ENCODE data around the gene DTX1.

DNA sequence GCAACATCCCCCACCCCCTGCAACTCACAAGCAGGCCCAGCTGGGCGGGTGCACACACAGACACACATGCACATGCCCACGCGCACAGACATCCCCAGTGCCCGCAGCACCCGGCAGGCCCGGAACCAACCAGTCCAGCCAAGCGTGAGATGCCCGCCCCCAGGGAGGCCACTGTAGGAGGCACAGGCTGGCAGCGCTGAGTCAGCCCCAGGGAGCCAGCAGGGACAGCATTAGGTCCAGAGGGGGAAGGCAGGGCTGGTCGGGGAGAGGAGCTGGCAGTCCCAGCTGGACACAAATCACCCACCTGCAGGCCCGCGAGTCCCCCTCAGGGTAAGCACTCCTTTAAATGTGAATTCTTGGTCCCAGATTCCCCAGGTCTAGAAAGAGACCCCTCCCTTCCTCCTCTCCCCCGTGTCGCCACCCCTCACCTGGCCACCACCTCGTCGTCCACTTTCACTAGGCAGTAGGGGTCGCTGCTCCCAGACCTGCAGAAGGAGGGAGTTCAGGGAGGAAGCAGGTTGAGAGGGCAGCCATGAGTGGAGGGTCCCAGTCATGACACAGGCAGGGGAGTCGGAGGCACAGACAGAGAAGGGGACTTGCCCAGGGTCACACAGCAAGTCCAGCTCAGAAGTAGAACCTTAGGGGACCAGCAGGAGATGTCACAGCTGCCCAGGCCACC, 74.1 kb downstream of the DTX1 start:
- TF ChIP-seq SP1 (IDR thresholded peaks at IDR 0.05): no peak
- TF ChIP-seq NFRKB (IDR thresholded peaks at IDR 0.05): no peak
- no peak for TF ChIP-seq SUZ12 (IDR thresholded peaks at IDR 0.05)
- no peak for TF ChIP-seq FOXK2 (IDR thresholded peaks at IDR 0.05)
- no peak for TF ChIP-seq ZNF384 (IDR thresholded peaks at IDR 0.05)
- TF ChIP-seq ARNT (IDR thresholded peaks at IDR 0.05): no peak
- TF ChIP-seq CTBP1 (IDR thresholded peaks at IDR 0.05; ENCODE audit: borderline replicate concordance): no peak
- TF ChIP-seq ELF4 (IDR thresholded peaks at IDR 0.05): no peak
- TF ChIP-seq FOXA1 (IDR thresholded peaks at IDR 0.05): no peak
- TF ChIP-seq LEF1 (IDR thresholded peaks at IDR 0.05; ENCODE audit: borderline replicate concordance): no peak
- no peak for TF ChIP-seq FOXM1 (IDR thresholded peaks at IDR 0.05; ENCODE audit: borderline replicate concordance)
